Keratinocyte (primary cell): ENCODE results near the gene PANK1. TPM values are rescaled to one million over a fixed set of nuclear protein-coding genes. Genes with fewer than 3 reads are reported as not detected.

Experiments used
- DNase-seq: peaks from one replicate; pipeline ENCODE4 v3.0.0-alpha.2; 2011; ENCODE audit warnings: low read depth, missing footprints, low spot score
- FAIRE-seq: peaks from 2 replicates; lab custom pipeline; 2011; peaks lifted over from hg19 to GRCh38; lab: Jason Lieb, UNC
- H2AFZ ChIP-seq: 2 replicates; pipeline ENCODE4 v1.6.0; 2012; ENCODE audit warnings: low read length, control low read depth, inconsistent platforms; ENCODE audit not compliant: control insufficient read depth
- H3K27ac ChIP-seq: 2 replicates; pipeline ENCODE4 v1.5.1; 2011; ENCODE audit warnings: low read length; ENCODE audit not compliant: control insufficient read depth, insufficient read depth
- H3K27me3 ChIP-seq: 3 replicates; pipeline ENCODE4 v1.6.0; 2011; ENCODE audit warnings: low read length; ENCODE audit not compliant: control insufficient read depth, insufficient read depth; ENCODE audit errors: extremely low read depth
- H3K36me3 ChIP-seq, 2 experiments: 2 replicates in 1 of 2; 3 replicates in 1 of 2; pipeline ENCODE4 v1.5.1; 2011; ENCODE audit warnings: low read length in 2 of 2, mild to moderate bottlenecking in 1 of 2; ENCODE audit not compliant: control insufficient read depth in 2 of 2, insufficient read depth in 2 of 2; ENCODE audit errors: extremely low read depth in 1 of 2
- H3K4me1 ChIP-seq: 3 replicates; pipeline ENCODE4 v1.5.1; 2011; ENCODE audit warnings: low read length; ENCODE audit not compliant: control insufficient read depth, insufficient read depth; ENCODE audit errors: extremely low read depth
- H3K4me2 ChIP-seq: 3 replicates; pipeline ENCODE4 v1.6.0; 2011; ENCODE audit warnings: low read depth, low read length; ENCODE audit not compliant: control insufficient read depth, insufficient read depth; ENCODE audit errors: extremely low read depth
- H3K4me3 ChIP-seq, 3 experiments: fragments of 200-600 bp in 1 of 3; sonication (generic) in 1 of 3; 2 replicates in 2 of 3; 3 replicates in 1 of 3; pipeline ENCODE4 v1.5.1; 2011 to 2016; ENCODE audit warnings: low read length in 3 of 3, mild to moderate bottlenecking in 3 of 3, control low read depth in 2 of 3, inconsistent platforms in 1 of 3, low read depth in 1 of 3, mixed read lengths in 1 of 3, mixed run types in 1 of 3, moderate library complexity in 1 of 3; ENCODE audit not compliant: control insufficient read depth in 2 of 3, insufficient read depth in 2 of 3; ENCODE audit errors: extremely low read depth in 1 of 3
- H3K79me2 ChIP-seq: 2 replicates; pipeline ENCODE4 v1.6.0; 2012; ENCODE audit warnings: low read length; ENCODE audit not compliant: control insufficient read depth, insufficient read depth
- H3K9ac ChIP-seq: 3 replicates; pipeline ENCODE4 v1.6.0; 2011; ENCODE audit warnings: low read length; ENCODE audit not compliant: control insufficient read depth, insufficient read depth; ENCODE audit errors: extremely low read depth
- H3K9me1 ChIP-seq: 3 replicates; pipeline ENCODE4 v1.6.0; 2011; ENCODE audit warnings: low read length; ENCODE audit not compliant: control insufficient read depth, insufficient read depth; ENCODE audit errors: extremely low read depth
- H3K9me3 ChIP-seq: 2 replicates; pipeline ENCODE4 v1.5.1; 2012; ENCODE audit warnings: low read depth, low read length; ENCODE audit not compliant: control insufficient read depth
- H4K20me1 ChIP-seq: 3 replicates; pipeline ENCODE4 v1.6.0; 2011; ENCODE audit warnings: low read length; ENCODE audit not compliant: control insufficient read depth, insufficient read depth; ENCODE audit errors: extremely low read depth
- EZH2 ChIP-seq: IDR thresholded peaks from one replicate; pipeline ENCODE4 v1.6.1; 2012; ENCODE audit warnings: inconsistent platforms, mild to moderate bottlenecking, low read length, moderate library complexity
- dilution Hi-C: fragments of 300-500 bp; cut with MboI; formaldehyde crosslinking; loops from one replicate; pipeline ENCODE4 v1.7.0; 2020; ENCODE audit warnings: low sequenced_read_pairs; ENCODE audit not compliant: extremely low pct_ligation_motif_present
- polyA plus RNA-seq, 5 experiments: library from polyadenylated mRNA; depleted of rRNA in 3 of 5; stranded (reverse) in 3 of 5; stranded (forward) in 1 of 5; unstranded in 1 of 5; fragments of >200 nt; gene quantifications; 1 replicate in 1 of 5; 2 replicates in 3 of 5; 3 replicates in 1 of 5; pipeline versions ENCODE4 v1.2.1 to v1.2.3, GENCODE V29; 2011 to 2012; ENCODE audit warnings: missing spikeins in 2 of 5, low read depth in 1 of 5, low replicate concordance in 1 of 5
- TF ChIP-seq, protein P1 (sequence below), 3 experiments: IDR thresholded peaks in 1 of 3; conservative IDR thresholded peaks in 1 of 3; optimal IDR thresholded peaks in 1 of 3; 2 replicates in 2 of 3; 3 replicates in 1 of 3; pipeline versions ENCODE3 to v1.5.1; 2011; ENCODE audit warnings: low read length in 3 of 3, mild to moderate bottlenecking in 3 of 3, moderate library complexity in 2 of 3, control low read depth in 1 of 3, inconsistent platforms in 1 of 3; ENCODE audit not compliant: insufficient read depth in 2 of 3; ENCODE audit errors: extremely low read depth in 1 of 3

PANK1 gene
- polyA plus RNA-seq, 1 donor (not counting 4 experiments of a cell fraction or from before 2014, with no cell fraction given): 9.5 TPM

GRCh38 chr10:89651916-89652573, 7.0 kb upstream of the PANK1 start:
- no peaks in the 10 kb centered on the region for H4K20me1 ChIP-seq
- H3K27me3 ChIP-seq: no peaks in the 10 kb centered on the region
- H3K9ac ChIP-seq: no peak overlapping the region
- H3K27ac ChIP-seq: no peak overlapping the region
- no peaks in the 10 kb centered on the region for H3K79me2 ChIP-seq
- dilution Hi-C loops: no loop called here
- no peaks in the 10 kb centered on the region for H3K4me1 ChIP-seq
- no peaks in the 10 kb centered on the region for H3K9me3 ChIP-seq
- DNase-seq: no peak
- H3K9me1 ChIP-seq: no peaks in the 10 kb centered on the region
- H3K4me2 ChIP-seq: no peak overlapping the region
- no peak for FAIRE-seq
- H3K4me3 ChIP-seq: no peak overlapping the region
- TF ChIP-seq, protein P1, sequence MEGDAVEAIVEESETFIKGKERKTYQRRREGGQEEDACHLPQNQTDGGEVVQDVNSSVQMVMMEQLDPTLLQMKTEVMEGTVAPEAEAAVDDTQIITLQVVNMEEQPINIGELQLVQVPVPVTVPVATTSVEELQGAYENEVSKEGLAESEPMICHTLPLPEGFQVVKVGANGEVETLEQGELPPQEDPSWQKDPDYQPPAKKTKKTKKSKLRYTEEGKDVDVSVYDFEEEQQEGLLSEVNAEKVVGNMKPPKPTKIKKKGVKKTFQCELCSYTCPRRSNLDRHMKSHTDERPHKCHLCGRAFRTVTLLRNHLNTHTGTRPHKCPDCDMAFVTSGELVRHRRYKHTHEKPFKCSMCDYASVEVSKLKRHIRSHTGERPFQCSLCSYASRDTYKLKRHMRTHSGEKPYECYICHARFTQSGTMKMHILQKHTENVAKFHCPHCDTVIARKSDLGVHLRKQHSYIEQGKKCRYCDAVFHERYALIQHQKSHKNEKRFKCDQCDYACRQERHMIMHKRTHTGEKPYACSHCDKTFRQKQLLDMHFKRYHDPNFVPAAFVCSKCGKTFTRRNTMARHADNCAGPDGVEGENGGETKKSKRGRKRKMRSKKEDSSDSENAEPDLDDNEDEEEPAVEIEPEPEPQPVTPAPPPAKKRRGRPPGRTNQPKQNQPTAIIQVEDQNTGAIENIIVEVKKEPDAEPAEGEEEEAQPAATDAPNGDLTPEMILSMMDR (optimal IDR thresholded peaks at IDR 0.05 in 1 of 3, IDR thresholded peaks at IDR 0.05 in 1 of 3, conservative IDR thresholded peaks at IDR 0.05 in 1 of 3; ENCODE audit: extremely low read depth in 1 of 3, insufficient read depth in 2 of 3, low read length in 3 of 3): no peak
- TF ChIP-seq EZH2: no peak
- no peak overlapping the region for H2AFZ ChIP-seq
- H3K36me3 ChIP-seq: no peaks in the 10 kb centered on the region

DNA sequence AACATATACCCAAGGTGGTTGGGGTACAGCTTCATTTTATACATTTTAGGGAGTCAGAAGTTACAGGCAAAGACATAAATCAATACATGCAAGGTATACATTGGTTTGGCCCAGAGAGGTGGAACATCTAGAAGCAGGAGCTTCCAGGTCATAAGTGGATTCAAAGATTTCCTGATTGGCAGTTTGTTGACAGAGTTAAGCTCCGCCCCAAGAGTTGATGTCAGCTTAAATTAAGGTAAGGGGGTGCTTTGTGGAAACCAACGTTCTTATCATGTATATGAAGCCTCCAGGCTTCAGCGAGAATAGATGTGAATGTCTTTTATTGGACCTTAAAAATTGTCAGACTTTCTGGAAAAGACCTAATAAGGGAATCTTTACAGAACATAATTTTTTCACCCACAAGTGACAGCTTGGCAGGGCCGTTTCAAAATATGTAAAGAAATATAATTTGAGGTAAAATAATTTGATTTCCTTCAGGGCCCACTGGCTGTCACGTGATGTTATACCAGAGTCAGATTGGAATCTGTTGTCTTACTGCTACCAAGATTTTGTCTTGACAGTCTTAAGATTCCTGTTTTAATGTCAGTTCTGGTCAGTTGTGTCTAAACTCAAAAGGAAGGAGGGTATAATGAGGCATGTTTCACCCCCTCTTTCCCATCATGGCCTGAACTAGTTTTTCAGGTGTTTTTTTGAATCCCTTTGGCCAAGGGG, 6.3 kb upstream of the PANK1 start:
- TF ChIP-seq, protein P1 (optimal IDR thresholded peaks at IDR 0.05 in 1 of 3, IDR thresholded peaks at IDR 0.05 in 1 of 3, conservative IDR thresholded peaks at IDR 0.05 in 1 of 3; ENCODE audit: extremely low read depth in 1 of 3, insufficient read depth in 2 of 3, low read length in 3 of 3): no peak
- no peak for TF ChIP-seq EZH2
- DNase-seq: no peak
- no peak for FAIRE-seq
- dilution Hi-C loops: no loop called here
- no peaks in the 10 kb centered on the region for H3K27me3 ChIP-seq
- no peaks in the 10 kb centered on the region for H4K20me1 ChIP-seq
- H2AFZ ChIP-seq: no peak overlapping the region
- H3K4me2 ChIP-seq: no peak overlapping the region
- no peaks in the 10 kb centered on the region for H3K36me3 ChIP-seq
- no peaks in the 10 kb centered on the region for H3K9me1 ChIP-seq
- H3K27ac ChIP-seq: no peak overlapping the region
- no peak overlapping the region for H3K4me3 ChIP-seq
- H3K4me1 ChIP-seq: no peaks in the 10 kb centered on the region
- H3K9ac ChIP-seq: no peak overlapping the region
- H3K79me2 ChIP-seq: no peaks in the 10 kb centered on the region
- no peaks in the 10 kb centered on the region for H3K9me3 ChIP-seq
